SK-N-SH treated with all-trans-retinoic acid at 6 μM for 48 hours (cell line): ENCODE results near the gene LRRC18.

Experiments used
- ARNTL ChIP-seq: fragments of 450-650 bp; formaldehyde crosslinking; IDR thresholded peaks from 2 replicates; pipeline ENCODE4 v1.5.0; 2020; ENCODE audit warnings: low read depth, mild to moderate bottlenecking, moderate library complexity, borderline replicate concordance
- CREB5 ChIP-seq: fragments of 250-450 bp; sonication (Bioruptor Pico); IDR thresholded peaks from 2 replicates; pipeline ENCODE4 v1.5.1; 2020; ENCODE audit warnings: low read depth, mild to moderate bottlenecking, moderate library complexity
- CSDC2 ChIP-seq: fragments of 250-450 bp; sonication (Bioruptor Pico); IDR thresholded peaks from 2 replicates; pipeline ENCODE4 v1.5.0; 2020; ENCODE audit warnings: mild to moderate bottlenecking, moderate library complexity
- CSRNP3 ChIP-seq: fragments of 250-450 bp; sonication (Bioruptor Pico); IDR thresholded peaks from 2 replicates; pipeline ENCODE4 v1.5.1; 2021; ENCODE audit warnings: mild to moderate bottlenecking, moderate library complexity
- ESRRG ChIP-seq: fragments of 250-450 bp; sonication (Bioruptor Pico); IDR thresholded peaks from 2 replicates; pipeline ENCODE4 v1.6.1; 2021; ENCODE audit warnings: mild to moderate bottlenecking
- GLIS3 ChIP-seq: fragments of 250-450 bp; sonication (Bioruptor Pico); IDR thresholded peaks from 2 replicates; pipeline ENCODE4 v1.5.0; 2020; ENCODE audit warnings: mild to moderate bottlenecking, moderate library complexity
- PATZ1 ChIP-seq: fragments of 250-450 bp; sonication (Bioruptor Pico); IDR thresholded peaks from 2 replicates; pipeline ENCODE4 v1.8.0; 2020; ENCODE audit warnings: mild to moderate bottlenecking, moderate library complexity, borderline replicate concordance
- SNAI2 ChIP-seq: fragments of 250-450 bp; sonication (Bioruptor Pico); IDR thresholded peaks from 2 replicates; pipeline ENCODE4 v1.5.0; 2020; ENCODE audit warnings: mild to moderate bottlenecking, moderate library complexity
- ZC3H10 ChIP-seq: fragments of 250-450 bp; sonication (Bioruptor Pico); IDR thresholded peaks from 2 replicates; pipeline ENCODE4 v1.5.1; 2021; ENCODE audit warnings: mild to moderate bottlenecking, moderate library complexity
- ZFP3 ChIP-seq: fragments of 250-450 bp; sonication (Bioruptor Pico); IDR thresholded peaks from 2 replicates; pipeline ENCODE4 v1.5.0; 2020; ENCODE audit warnings: mild to moderate bottlenecking, moderate library complexity
- ZFP30 ChIP-seq: fragments of 450-650 bp; formaldehyde crosslinking; IDR thresholded peaks from 2 replicates; pipeline ENCODE4 v1.5.0; 2022; ENCODE audit warnings: mild to moderate bottlenecking, moderate library complexity
- TF ChIP-seq, protein P1 (sequence below): fragments of 250-450 bp; sonication (Bioruptor Pico); IDR thresholded peaks from 2 replicates; pipeline ENCODE4 v1.8.0; 2021; ENCODE audit warnings: low read depth, mild to moderate bottlenecking, moderate library complexity, borderline replicate concordance

DNA sequence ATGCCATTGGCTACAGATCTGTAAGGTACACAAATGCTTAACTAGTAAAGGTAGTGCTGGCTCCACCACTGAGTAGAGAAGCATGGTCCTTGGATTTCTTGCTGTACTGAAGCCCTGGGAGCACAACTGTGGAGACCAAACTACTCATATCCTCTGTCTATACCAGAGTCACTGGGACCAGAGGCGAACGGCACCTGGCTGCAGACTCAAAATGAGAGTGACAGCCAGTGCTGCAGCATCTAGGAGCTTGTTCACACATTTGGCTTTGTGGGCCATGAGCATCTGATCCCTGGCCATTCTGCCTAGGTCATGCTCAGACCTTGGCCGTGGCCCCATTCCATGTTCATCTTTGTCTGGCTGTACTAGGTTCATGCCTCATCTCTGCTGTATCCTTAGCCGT is 31.9 kb downstream of the LRRC18 start:
- no peak for TF ChIP-seq PATZ1
- TF ChIP-seq CSRNP3 (CRISPR knock-in tag): no peak
- TF ChIP-seq GLIS3 (CRISPR knock-in tag): no peak
- TF ChIP-seq ZFP3 (CRISPR knock-in tag): no peak
- no peak for TF ChIP-seq CSDC2 (CRISPR knock-in tag)
- TF ChIP-seq ZFP30 (CRISPR knock-in tag): no peak
- TF ChIP-seq SNAI2: no peak
- TF ChIP-seq, protein P1, sequence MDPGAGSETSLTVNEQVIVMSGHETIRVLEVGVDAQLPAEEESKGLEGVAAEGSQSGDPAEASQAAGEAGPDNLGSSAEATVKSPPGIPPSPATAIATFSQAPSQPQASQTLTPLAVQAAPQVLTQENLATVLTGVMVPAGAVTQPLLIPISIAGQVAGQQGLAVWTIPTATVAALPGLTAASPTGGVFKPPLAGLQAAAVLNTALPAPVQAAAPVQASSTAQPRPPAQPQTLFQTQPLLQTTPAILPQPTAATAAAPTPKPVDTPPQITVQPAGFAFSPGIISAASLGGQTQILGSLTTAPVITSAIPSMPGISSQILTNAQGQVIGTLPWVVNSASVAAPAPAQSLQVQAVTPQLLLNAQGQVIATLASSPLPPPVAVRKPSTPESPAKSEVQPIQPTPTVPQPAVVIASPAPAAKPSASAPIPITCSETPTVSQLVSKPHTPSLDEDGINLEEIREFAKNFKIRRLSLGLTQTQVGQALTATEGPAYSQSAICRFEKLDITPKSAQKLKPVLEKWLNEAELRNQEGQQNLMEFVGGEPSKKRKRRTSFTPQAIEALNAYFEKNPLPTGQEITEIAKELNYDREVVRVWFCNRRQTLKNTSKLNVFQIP (CRISPR knock-in tag): no peak
- TF ChIP-seq ZC3H10 (CRISPR knock-in tag): no peak
- no peak for TF ChIP-seq ESRRG (CRISPR knock-in tag)
- TF ChIP-seq CREB5: no peak
- TF ChIP-seq ARNTL (CRISPR knock-in tag): no peak
